Heart left ventricle (tissue), 13 donors: ENCODE data around the gene KLRF1.

Source experiments
- CTCF ChIP-seq, 12 donors: fragments of 200-600 bp; sonication (generic) in 4 of 12; IDR thresholded peaks; one replicate each; pipeline versions ENCODE4 v1.5.0 to v1.8.0; 2018 to 2022; ENCODE audit warnings: antibody characterized with exemption in 12 of 12, mild to moderate bottlenecking in 5 of 12
- POLR2A ChIP-seq, 2 donors: fragments of 450-650 bp; IDR thresholded peaks; one replicate each; pipeline ENCODE4 v1.6.1; 2017; ENCODE audit warnings: antibody characterized with exemption in 2 of 2, mild to moderate bottlenecking in 2 of 2, moderate library complexity in 2 of 2
- donor health status: ischemic (EF 13 %, LVEDD 7.1; RV severe dilation, severe dysfunction).
- donor health status: DM: no; HTN: yes; CAD: no.
- donor health status: DM: no; HTN: no; CAD: no.
- donor health status: ischemic (EF 25% LVEDD 6.9; RV normal size, moderate dysfunction).
- donor health status: ischemic (EF 25% LVEDD 5.7; RV mildly dilated, moderate dysfunction).
- donor health status: ischemic (EF 35%, LVEDD 5.7; RV mildly dilated, moderate dysfunction).
- donor health status: nonischemic (EF 11% LVEDD 7.7; RV severe dilation, severe dysfunction).
- donor health status: DM: yes; HTN: yes; CAD: no.
- donor health status: PGD.
- donor health status: ischemic (EF 29% LVEDD 5.4; RV normal size, mild dysfunction).
- donor health status: nonischemic (EF 23%, LVEDD 6.1; RV moderate dilation, normal function).

- TF ChIP-seq POLR2A (IDR thresholded peaks at IDR 0.05), result no peak
- no peak for TF ChIP-seq CTCF (IDR thresholded peaks at IDR 0.05)
Observed at GRCh38 chr12:9820281-9820930, 6.9 kb upstream of the KLRF1 start.
